Activated T-cell treated with anti-CD3 and anti-CD28 coated beads, Interleukin-2, amount 50 U/mL, for 4 hours (primary cell): ENCODE data around the gene TFEC. TPM values are rescaled to one million over a fixed set of nuclear protein-coding genes. Genes with fewer than 3 reads are reported as not detected.
"Not testable (repeated sequence)": the region's sequence is repeated elsewhere in the genome, so short reads cannot be mapped to it uniquely, and the experiment has no call there.

Source experiments
- ATAC-seq, 2 donors: fragments of 200-7000 bp; cut with Tn5 transposase; one replicate each; pipeline ENCODE4 v1.10.0; 2021
- DNase-seq: peaks from one replicate; pipeline ENCODE4 v3.0.0-alpha.2; 2020
- H3K27me3 Mint-ChIP-seq: one replicate; pipeline ENCODE4 v1.8.0; 2021; ENCODE audit warnings: low read depth, mixed read lengths
- H3K36me3 Mint-ChIP-seq: one replicate; pipeline ENCODE4 v1.8.0; 2022; ENCODE audit warnings: mixed read lengths; ENCODE audit not compliant: insufficient read depth
- H3K4me1 Mint-ChIP-seq: one replicate; pipeline ENCODE4 v1.8.0; 2021; ENCODE audit warnings: low read depth, mixed read lengths
- H3K4me3 Mint-ChIP-seq: one replicate; pipeline ENCODE4 v1.8.0; 2021; ENCODE audit warnings: mild to moderate bottlenecking, moderate library complexity, mixed read lengths
- H3K9me3 Mint-ChIP-seq: one replicate; pipeline ENCODE4 v1.8.0; 2021; ENCODE audit warnings: mixed read lengths
- total RNA-seq, 3 donors: library from RNA; stranded (reverse); gene quantifications; one replicate each; pipeline ENCODE4 v1.2.1, GENCODE V29; 2021

Gene TFEC
- total RNA-seq, 3 donors from 2014 or later = 0.66 to 1.9 (median 0.73) TPM

- no peak for DNase-seq
Measured at GRCh38 chr7:116024826-116025809, 5.4 kb downstream of the TFEC start.

GRCh38 chr7:116021237-116021636 lies 9.3 kb downstream of the TFEC start:
- Mint-ChIP-seq H3K36me3 (no peaks in the 10 kb centered on the region), H3K27me3 (peaks cover 2% of the 10 kb centered on the region), H3K9me3 (no peaks in the 10 kb centered on the region), H3K4me3 (no peak overlapping the region), H3K4me1 (no peaks in the 10 kb centered on the region)
- DNase-seq (no peak), ATAC-seq (no peak)

More at GRCh38 chr7:116024826-116025809, 5.4 kb downstream of the TFEC start:
- H3K9me3 Mint-ChIP-seq = no peaks in the 10 kb centered on the region
- no peak for ATAC-seq
- no peaks in the 10 kb centered on the region for H3K4me1 Mint-ChIP-seq
- no peak overlapping the region for H3K4me3 Mint-ChIP-seq
- H3K36me3 Mint-ChIP-seq = no peaks in the 10 kb centered on the region
- peaks cover 2% of the 10 kb centered on the region for H3K27me3 Mint-ChIP-seq

- no peaks in the 10 kb centered on the region for H3K4me1 Mint-ChIP-seq
- no peak overlapping the region for H3K4me3 Mint-ChIP-seq
- no peaks in the 10 kb centered on the region for H3K36me3 Mint-ChIP-seq
- H3K27me3 Mint-ChIP-seq = no peaks in the 10 kb centered on the region
- H3K9me3 Mint-ChIP-seq = no peaks in the 10 kb centered on the region
- ATAC-seq = no peak
- DNase-seq = no peak
Measured at GRCh38 chr7:116018731-116019130, 11.8 kb downstream of the TFEC start.

DNA sequence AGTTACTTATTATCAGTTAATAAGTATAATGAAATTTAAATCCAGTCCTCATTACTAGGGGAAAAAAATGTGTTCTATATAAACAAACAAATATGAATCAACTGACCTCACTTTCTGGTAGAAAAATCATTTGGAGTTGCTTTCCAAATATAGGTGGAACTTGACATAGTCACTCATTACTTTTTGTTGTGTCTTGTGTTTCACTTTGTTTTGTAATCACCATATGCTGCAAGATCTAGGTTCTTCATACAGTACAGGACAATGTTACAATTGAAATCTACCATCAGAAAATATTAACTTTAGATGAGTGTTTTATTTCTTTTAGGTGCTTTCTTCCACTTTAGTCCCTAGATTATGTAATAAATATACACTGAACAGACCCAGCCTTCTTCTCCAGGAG lies 16.9 kb downstream of the TFEC start:
- no peak for ATAC-seq
- Mint-ChIP-seq H3K4me1 (no peaks in the 10 kb centered on the region), H3K4me3 (no peak overlapping the region), H3K9me3 (no peaks in the 10 kb centered on the region), H3K27me3 (no peaks in the 10 kb centered on the region), H3K36me3 (no peaks in the 10 kb centered on the region)
- DNase-seq = no peak

DNA sequence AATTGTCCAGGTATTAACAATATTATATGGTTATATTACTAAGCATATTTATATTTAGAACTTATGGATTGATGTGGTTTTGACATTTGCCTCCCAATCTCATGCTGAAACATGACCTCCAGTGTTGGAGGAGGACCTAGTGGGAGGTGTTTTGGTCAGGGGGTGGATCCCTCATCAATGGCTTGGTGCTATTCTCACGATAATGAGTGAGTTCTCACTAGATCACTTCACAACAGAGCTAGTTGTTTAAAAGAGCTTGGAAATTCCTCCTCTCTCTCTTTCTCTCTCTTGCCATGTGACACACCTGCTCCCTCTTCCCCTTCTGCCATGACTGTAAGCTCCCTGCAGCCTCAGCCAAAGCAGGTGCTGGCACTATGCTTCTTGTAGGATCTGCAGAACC lies 19.0 kb downstream of the TFEC start:
- H3K4me3 Mint-ChIP-seq = no peak overlapping the region
- H3K4me1 Mint-ChIP-seq = no peaks in the 10 kb centered on the region
- peaks cover 4% of the 10 kb centered on the region for H3K9me3 Mint-ChIP-seq
- DNase-seq (no peak), ATAC-seq (no peak)
- no peaks in the 10 kb centered on the region for H3K36me3 Mint-ChIP-seq
- H3K27me3 Mint-ChIP-seq = no peaks in the 10 kb centered on the region

DNA sequence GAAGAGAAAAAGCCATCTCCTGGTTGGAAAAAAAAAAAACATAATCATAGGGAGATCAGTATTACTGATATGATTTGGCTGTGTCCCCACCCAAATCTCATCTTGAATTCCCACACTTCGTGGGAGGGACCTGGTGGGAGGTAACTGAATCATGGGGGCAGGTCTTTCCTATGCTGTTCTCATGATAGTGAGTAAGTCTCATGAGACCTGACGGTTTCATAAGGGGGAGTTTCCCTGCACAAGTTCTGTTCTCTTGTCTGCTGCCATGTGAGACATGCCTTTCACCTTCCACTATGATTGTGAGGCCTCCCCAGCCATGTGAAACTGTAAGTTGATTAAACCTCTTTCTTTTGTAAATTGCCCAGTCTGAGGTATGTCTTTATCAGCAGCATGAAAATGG lies 25.8 kb downstream of the TFEC start:
- peaks cover 18% of the 10 kb centered on the region for H3K9me3 Mint-ChIP-seq
- not testable (repeated sequence) for H3K36me3 Mint-ChIP-seq, DNase-seq, H3K4me3 Mint-ChIP-seq, H3K4me1 Mint-ChIP-seq, ATAC-seq, H3K27me3 Mint-ChIP-seq

DNA sequence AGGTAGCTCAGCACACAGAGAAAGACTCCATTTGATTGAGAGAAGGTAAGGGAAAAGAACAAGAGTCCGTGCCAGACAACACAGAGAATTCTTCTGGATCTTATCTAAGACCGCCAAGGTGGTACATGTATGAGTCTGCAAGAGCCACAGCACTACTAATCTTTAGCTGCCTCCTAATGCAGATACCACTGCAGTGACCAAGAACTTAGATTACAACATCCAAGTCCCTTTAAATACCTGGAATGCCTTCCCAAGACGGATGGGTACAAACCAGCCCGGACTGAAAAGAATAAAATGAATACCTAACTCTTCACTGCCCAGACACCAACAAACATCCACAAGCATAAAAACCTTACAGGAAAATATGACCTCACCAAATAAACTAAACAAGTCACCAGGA lies 33.3 kb downstream of the TFEC start:
- Mint-ChIP-seq H3K4me1 (no peaks in the 10 kb centered on the region), H3K4me3 (no peak overlapping the region), H3K27me3 (no peaks in the 10 kb centered on the region), H3K36me3 (no peaks in the 10 kb centered on the region), H3K9me3 (peaks cover 2% of the 10 kb centered on the region)
- no peak for DNase-seq
- ATAC-seq = no peak

- H3K27me3 Mint-ChIP-seq = no peaks in the 10 kb centered on the region
- no peaks in the 10 kb centered on the region for H3K4me1 Mint-ChIP-seq
Measured at GRCh38 chr7:115995701-115996100, 34.9 kb downstream of the TFEC start.

GRCh38 chr7:115988401-115988800 lies 42.2 kb downstream of the TFEC start:
- no peak overlapping the region for H3K4me3 Mint-ChIP-seq
- no peaks in the 10 kb centered on the region for H3K36me3 Mint-ChIP-seq
- no peaks in the 10 kb centered on the region for H3K4me1 Mint-ChIP-seq
- H3K9me3 Mint-ChIP-seq = peaks cover 5% of the 10 kb centered on the region
- ATAC-seq = no peak
- DNase-seq = no peak
- H3K27me3 Mint-ChIP-seq = no peaks in the 10 kb centered on the region

More at GRCh38 chr7:115995701-115996100, 34.9 kb downstream of the TFEC start:
- H3K4me3 Mint-ChIP-seq = no peak overlapping the region
- peaks cover under 1% of the 10 kb centered on the region for H3K9me3 Mint-ChIP-seq
- ATAC-seq = no peak
- DNase-seq = no peak
- no peaks in the 10 kb centered on the region for H3K36me3 Mint-ChIP-seq

- ATAC-seq (no peak), DNase-seq (no peak)
- no peak overlapping the region for H3K4me3 Mint-ChIP-seq
- no peaks in the 10 kb centered on the region for H3K4me1 Mint-ChIP-seq
- peaks cover 5% of the 10 kb centered on the region for H3K9me3 Mint-ChIP-seq
- H3K36me3 Mint-ChIP-seq = no peaks in the 10 kb centered on the region
- H3K27me3 Mint-ChIP-seq = no peaks in the 10 kb centered on the region
Measured at GRCh38 chr7:115987486-115987885, 43.1 kb downstream of the TFEC start.

GRCh38 chr7:115984105-115984504 lies 46.5 kb downstream of the TFEC start:
- H3K9me3 Mint-ChIP-seq = no peaks in the 10 kb centered on the region
- DNase-seq (no peak), ATAC-seq (no peak)
- no peak overlapping the region for H3K4me3 Mint-ChIP-seq
- H3K36me3 Mint-ChIP-seq = no peaks in the 10 kb centered on the region
- no peaks in the 10 kb centered on the region for H3K4me1 Mint-ChIP-seq
- H3K27me3 Mint-ChIP-seq = no peaks in the 10 kb centered on the region

DNA sequence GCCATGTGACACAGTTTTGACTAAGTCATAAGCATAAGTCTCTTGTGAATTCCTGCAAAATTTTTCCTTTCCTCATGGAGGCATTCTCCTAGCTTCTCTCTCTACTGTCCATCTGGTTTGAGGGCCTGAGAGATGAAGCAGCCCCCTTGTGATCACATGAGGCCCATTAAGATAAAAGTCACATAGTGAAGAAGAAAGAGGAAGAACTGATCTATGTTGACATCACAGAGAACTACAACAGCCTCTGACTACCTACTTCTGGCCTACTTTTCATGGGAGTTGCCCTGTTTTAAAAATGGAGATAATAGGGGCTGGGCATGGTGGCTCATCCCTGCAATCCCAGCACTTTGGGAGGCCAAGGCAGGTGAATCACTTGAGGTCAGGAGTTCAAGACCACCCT lies 50.4 kb downstream of the TFEC start:
- ATAC-seq = no peak
- H3K9me3 Mint-ChIP-seq = no peaks in the 10 kb centered on the region
- H3K4me1 Mint-ChIP-seq = no peaks in the 10 kb centered on the region
- no peak for DNase-seq
- H3K4me3 Mint-ChIP-seq = no peak overlapping the region
- H3K36me3 Mint-ChIP-seq = no peaks in the 10 kb centered on the region
- no peaks in the 10 kb centered on the region for H3K27me3 Mint-ChIP-seq

DNA sequence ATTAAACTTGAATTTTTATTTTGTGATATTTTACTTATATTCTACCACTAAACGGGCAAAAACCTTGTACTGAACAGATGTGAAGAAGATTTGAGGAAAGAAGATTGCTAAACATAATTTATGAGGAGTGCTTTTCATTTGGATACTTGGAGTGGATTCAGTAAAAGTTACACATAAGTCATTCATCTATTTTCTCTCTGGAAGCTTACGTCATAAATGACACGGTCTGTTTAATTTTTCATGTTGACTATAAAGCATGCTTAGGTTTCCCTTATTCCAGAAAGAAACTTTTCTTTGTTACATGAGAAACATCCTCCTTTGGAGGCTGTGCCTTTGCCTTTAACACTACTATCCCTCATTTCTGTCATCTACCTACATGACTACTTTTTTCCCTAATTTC lies 53.9 kb downstream of the TFEC start:
- no peaks in the 10 kb centered on the region for H3K27me3 Mint-ChIP-seq
- no peak for DNase-seq
- ATAC-seq = no peak
- H3K9me3 Mint-ChIP-seq = no peaks in the 10 kb centered on the region
- H3K36me3 Mint-ChIP-seq = no peaks in the 10 kb centered on the region
- H3K4me1 Mint-ChIP-seq = no peaks in the 10 kb centered on the region
- no peak overlapping the region for H3K4me3 Mint-ChIP-seq

DNA sequence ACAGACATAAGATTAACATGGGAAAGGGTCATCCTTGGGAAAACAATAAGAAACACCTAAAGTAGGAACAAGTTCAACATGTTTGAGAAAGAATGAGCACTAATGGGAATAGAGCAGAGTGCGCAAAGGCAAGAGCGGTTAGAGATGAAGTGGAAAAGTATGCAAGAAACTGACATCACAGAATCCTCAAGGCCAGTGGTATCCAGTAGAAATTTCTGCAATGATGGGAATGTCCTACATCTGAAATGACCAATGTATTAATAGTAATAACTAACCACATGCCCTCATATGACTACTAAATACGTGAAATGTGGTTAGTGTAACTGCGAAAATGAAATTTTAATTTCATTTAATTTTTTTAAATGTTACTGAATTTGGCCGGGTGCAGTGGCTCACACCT lies 54.8 kb downstream of the TFEC start:
- Mint-ChIP-seq H3K27me3 (no peaks in the 10 kb centered on the region), H3K9me3 (no peaks in the 10 kb centered on the region), H3K4me1 (no peaks in the 10 kb centered on the region), H3K36me3 (no peaks in the 10 kb centered on the region), H3K4me3 (no peak overlapping the region)
- ATAC-seq = no peak
- no peak for DNase-seq

DNA sequence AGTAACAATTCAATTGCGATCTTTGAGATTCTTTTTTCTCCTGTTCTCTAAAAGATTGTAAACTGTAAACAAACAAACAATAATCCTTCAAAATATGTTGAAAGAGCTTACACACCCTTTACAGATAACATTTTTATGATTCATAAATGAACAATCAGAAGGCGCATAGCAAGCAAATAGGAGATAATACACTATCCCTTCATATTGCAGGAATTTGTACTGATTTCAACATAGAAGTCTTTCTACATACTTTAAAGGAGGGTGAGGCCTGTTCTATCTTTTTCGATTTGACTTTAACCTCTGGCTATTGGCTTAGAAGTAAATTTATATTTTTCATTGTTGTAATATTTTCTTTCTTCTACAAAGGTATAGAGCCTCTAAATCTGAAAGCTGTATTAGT lies 57.2 kb downstream of the TFEC start:
- no peaks in the 10 kb centered on the region for H3K9me3 Mint-ChIP-seq
- no peaks in the 10 kb centered on the region for H3K36me3 Mint-ChIP-seq
- H3K4me3 Mint-ChIP-seq = no peak overlapping the region
- ATAC-seq = no peak
- H3K27me3 Mint-ChIP-seq = no peaks in the 10 kb centered on the region
- no peaks in the 10 kb centered on the region for H3K4me1 Mint-ChIP-seq
- no peak for DNase-seq
